Measurements from ENCODE around the gene ECEL1.
"Not testable (repeated sequence)": the region's sequence is repeated elsewhere in the genome, so short reads cannot be mapped to it uniquely, and the experiment has no call there.

The ECEL1 gene

DNA sequence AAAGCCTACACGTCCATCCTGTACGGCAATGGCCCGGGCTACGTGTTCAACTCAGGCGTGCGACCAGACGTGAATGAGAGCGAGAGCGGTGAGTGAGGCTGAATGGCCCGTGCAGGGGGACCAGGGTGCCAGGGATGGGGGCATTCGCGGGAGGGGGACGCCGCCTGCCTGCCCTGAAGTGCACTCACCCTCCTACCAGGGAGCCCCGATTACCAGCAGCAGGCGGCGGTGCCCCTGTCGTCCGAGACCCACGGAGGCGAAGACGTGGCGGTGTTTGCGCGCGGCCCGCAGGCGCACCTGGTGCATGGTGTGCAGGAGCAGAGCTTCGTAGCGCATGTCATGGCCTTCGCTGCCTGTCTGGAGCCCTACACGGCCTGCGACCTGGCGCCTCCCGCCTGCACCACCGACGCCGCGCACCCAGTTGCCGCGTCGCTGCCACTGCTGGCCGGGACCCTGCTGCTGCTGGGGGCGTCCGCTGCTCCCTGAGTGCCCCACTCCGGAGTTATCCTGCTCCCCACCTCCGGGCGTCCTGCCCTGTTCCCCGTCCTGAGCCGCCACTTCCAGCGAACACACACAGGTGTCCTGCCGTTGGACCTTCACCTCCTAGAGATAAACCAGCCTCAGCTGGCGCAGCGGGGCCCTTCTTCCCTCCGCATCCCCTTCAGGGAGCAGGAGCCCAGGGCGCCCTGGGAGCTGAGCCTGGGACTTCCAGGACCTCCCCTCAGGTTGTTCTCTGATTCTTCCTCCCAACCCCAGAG lies 28.8 kb downstream of the ECEL1 start:
- no peak for DNase-seq (ENCODE audit: low spot score)

- no peak for DNase-seq (ENCODE audit: low spot score)
Measured at GRCh38 chr2:232458051-232458660, 29.5 kb downstream of the ECEL1 start.

GRCh38 chr2:232457121-232458011 lies 30.3 kb downstream of the ECEL1 start:
- DNase-seq (ENCODE audit: low spot score) = no peak

- DNase-seq (ENCODE audit: low spot score) = no peak
Measured at GRCh38 chr2:232456296-232457120, 31.1 kb downstream of the ECEL1 start.

DNA sequence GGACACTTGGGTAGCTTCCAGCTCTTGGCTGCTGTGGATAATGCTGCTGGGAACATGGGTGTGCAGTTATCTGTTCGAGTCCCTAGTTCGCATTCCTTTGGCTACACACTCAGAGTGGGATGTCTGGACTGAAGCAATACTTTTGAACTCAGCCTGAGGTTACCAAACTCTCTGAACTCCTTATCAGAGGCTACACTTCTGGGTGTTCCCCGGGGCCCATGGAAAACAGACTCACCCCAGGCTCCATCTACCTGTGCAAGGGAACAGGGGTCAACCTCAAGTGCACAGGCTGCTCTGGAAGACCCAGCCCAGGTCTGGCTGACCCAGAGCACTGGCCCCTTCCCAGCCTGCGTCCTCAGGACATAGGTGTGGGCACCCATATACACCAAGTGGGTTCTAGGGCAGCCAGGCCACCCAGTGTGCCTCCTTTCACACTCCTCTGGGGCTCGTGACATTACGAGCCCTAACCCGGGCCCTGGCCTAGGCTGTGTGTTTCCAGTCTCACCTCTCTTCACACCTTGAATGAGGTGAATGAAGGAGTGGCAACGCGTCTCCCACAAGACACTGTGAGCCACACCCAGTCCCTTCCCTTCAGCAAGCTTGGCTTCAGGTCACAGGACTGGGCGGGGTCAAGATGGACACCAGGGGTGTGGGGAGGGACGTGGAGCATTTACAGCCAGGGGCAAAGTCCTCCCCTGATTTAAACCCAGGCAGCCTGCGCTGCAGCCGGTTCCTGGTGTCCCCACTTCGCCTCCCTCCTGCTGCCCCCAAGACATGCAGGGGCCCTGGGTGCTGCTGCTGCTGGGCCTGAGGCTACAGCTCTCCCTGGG lies 32.0 kb downstream of the ECEL1 start, which contains the start of gene ALPI:
Gene ALPI (plus strand): TSS at position 728 of the 830 bp plus-strand sequence. CDS start 47 bp downstream, at position 775.
- DNase-seq (ENCODE audit: low spot score) = no peak

DNA sequence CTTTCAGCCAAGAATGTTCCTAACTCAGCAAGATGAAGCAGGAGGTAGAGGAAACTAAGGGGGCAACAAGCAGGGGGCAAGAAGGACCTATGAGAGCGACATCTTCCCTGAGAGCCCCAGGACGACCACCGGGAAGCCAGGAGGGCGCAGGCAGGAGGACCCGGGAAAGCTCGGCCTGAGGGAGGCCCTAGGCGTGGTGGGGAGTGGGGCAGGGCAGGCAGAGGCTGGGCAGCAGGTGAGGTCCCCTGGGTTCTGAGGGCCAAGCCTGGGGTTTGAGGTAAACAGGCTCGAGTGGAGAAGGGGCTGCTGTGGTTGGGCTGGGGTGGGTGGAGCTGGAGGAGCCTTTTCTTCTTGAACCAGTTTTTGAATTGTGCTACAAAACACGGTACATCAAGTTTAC lies 33.0 kb downstream of the ECEL1 start:
- no peak for DNase-seq (ENCODE audit: low spot score)

GRCh38 chr2:232451645-232452044 lies 36.0 kb downstream of the ECEL1 start:
- DNase-seq (ENCODE audit: low spot score) = not testable (repeated sequence)

DNA sequence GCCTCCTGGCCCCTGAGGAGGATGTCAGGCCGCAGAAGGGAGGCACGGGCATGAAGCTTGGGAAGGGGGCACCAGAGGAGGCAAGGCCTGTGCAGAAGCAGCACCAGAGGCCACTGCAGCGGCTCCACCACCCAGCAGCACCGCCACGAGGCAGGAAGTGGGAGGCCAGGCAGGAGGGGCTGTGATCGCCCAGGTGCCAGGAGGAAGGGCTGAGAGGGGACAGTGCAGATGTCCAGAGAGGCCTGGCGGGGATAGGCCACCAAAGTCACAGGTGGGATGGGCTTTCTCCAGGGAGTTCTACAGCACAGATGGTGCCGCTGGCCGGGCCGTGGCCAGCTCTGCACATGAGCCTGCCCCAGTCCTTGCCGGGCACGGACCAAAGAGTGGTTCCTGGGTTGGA lies 37.7 kb downstream of the ECEL1 start:
- DNase-seq (ENCODE audit: low spot score) = no peak

- no peak for DNase-seq (ENCODE audit: low spot score)
Measured at GRCh38 chr2:232448304-232448690, 39.3 kb downstream of the ECEL1 start.

- no peak for DNase-seq (ENCODE audit: low spot score)
Measured at GRCh38 chr2:232447638-232448303, 39.9 kb downstream of the ECEL1 start.

- no peak for DNase-seq (ENCODE audit: low spot score)
Measured at GRCh38 chr2:232447091-232447620, 40.5 kb downstream of the ECEL1 start.

- DNase-seq (ENCODE audit: low spot score) = not testable (repeated sequence)
Measured at GRCh38 chr2:232446266-232446777, 41.3 kb downstream of the ECEL1 start.

DNA sequence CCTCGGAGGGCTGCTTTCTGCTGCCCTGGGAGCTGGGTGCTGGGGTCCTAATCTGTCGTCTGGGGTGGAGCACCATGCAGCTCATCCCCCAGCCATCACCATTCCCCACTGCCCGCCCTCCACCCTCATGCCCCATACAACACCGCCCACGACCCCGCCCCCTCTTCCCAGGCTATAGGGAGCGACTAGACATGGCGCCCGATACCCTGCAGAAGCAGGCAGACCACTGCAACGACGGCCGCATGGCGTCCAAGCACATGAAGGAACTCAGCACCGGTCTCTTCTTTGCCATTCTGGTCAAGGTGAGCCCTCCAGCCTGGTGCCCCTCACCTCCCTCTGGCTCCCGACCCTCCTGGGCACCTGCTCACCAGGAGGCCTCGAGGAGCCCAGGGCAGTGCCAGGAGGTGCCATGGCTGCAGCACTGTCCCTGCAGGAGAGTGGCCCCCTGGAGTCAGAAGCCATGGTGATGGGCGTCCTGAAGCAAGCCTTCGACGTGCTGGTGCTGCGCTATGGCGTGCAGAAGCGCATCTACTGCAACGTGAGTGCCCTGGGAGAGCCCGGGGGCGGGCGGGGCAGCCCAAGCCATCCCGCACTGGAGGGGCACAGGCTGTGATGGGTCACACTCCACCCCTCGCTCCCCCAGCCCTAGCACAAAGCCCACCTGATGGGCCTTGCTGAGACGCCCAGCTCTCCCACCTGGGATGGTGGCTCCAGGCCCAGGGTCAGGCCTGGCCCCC lies 42.3 kb downstream of the ECEL1 start:
- not testable (repeated sequence) for DNase-seq (ENCODE audit: low spot score)

DNA sequence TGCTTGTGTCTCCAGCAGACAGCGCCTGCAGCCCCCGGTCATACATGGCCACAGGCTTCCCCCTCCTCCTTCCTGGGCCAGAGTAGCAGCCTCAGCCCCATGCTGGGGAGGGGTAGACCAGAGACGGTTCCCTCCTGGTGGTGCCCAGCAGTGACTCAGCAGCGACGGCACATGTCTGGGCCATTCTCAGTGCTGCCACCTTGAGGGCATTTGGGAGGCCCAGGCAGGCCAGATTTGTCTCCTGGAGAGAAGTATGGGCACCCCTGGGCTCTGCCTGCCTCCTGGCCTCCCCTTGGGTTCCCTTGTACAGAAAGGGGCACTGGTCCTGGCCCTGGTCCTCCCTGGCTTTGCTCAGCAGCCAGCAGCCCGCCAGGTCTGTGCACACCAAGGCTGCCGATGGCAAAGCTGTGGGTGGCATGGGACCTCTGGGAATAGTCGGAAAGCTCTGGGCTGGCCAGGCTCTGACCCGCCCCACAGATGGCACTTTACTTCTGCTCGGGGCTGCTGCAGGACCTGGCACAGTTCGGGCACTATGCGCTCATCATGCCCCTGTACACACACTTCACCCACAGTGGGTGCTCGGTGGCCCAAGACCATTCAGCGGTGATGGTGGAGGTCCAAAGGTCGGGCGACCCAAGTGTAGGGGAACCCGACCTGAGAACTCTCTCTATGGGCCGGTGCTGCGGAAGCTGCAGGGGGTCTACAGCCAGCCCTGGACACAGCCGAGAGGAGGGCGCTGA lies 43.1 kb downstream of the ECEL1 start:
- DNase-seq (ENCODE audit: low spot score) = peak; percentile 28

DNA sequence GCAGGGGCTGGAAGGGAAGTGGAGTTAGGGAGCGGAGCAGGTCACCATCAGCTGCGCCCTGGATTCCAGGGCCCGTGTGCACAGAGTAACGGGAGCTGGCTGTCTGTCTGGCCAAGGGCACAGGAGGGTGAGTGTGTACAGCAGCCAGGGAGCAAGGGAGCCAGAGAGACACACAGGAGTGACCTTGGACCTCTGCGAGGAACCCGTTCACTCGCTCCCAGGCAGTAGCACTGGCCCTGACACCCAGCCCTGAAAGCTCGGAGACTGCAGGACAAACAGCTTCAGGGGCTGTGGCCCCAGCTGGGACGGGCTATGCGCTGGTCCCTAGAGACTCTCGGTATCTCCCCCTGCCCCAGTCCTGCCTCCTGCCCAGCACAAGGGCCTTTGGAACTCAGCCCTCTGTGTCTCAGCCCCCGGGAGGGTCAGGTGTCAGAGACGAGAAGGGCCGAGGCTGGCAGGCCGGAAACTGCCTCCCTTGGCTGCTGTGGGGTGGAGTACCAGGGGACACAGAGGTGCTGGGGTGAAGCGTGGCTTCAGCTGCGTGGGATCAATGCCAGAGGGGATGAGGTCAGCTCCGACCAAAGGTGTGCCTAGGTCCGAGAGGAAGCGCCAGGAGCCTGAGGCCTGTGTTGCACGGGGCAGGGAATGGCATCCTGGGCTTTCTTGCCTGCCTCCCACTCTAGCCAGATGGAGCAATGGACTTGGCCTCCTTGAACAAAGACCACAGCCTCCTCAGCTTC lies 43.8 kb downstream of the ECEL1 start:
- not testable (repeated sequence) for DNase-seq (ENCODE audit: low spot score)

GRCh38 chr2:232443047-232443446 lies 44.6 kb downstream of the ECEL1 start:
- DNase-seq (ENCODE audit: low spot score) = not testable (repeated sequence)

DNA sequence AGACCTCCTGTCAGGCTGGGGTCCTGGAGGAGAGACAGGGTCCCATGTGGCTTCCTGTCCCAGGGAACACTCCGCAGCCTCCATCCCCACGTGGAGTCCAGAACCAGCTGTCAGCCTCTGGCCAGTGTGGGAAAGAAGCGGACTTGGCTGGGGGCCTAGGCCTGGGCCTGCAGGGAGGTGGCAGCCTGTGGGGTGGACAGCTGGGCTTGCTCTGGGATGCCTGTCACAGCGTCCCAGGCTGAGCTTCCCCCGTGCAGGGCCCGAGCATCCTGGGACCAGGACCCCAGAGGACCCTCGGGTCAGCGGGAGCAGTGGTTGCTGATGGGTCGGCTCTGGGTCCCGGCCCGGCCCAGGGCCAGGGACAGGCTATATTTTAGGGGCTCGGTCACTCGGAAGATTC lies 45.2 kb downstream of the ECEL1 start:
- DNase-seq (ENCODE audit: low spot score) = not testable (repeated sequence)

DNA sequence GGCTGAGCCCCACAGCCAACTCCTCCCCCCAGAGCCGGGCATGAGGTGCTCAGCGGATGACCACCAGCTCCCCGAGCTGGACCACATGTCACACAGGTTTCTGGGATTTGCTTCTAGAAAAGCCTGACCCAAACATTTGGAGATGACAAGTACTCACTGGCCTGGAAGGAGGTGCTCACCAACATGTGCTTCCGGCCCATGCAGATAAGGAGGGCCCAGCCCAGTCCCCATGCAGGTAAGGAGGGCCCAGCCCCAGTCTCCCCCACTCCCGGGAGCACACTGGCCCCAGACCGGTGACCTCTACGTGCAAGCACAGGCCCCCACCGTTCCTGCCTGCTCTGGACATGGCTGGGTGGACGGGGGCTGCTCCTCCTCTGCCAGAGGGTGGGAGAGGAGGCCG lies 45.7 kb downstream of the ECEL1 start:
- not testable (repeated sequence) for DNase-seq (ENCODE audit: low spot score)

Measured in COLO829 (cell line).